Thyroid gland (tissue), 4 donors: Measurements from ENCODE around the gene BCR. TPM values are rescaled to one million over a fixed set of nuclear protein-coding genes. Genes with fewer than 3 reads are reported as not detected.

Experiments
- DNase-seq, 2 donors: peaks; one replicate each; pipeline ENCODE4 v3.0.0-alpha.2; 2019
- H3K27ac ChIP-seq, 3 donors: fragments of 200-600 bp; sonication (generic); 1 replicate in 2 of 3; 2 replicates in 1 of 3; pipeline ENCODE4 v1.5.1; 2016 to 2019; ENCODE audit warnings: mild to moderate bottlenecking in 1 of 3, moderate library complexity in 1 of 3
- H3K27me3 ChIP-seq: fragments of 200-600 bp; sonication (generic); one replicate; pipeline ENCODE4 v1.5.1; 2019
- H3K36me3 ChIP-seq, 2 donors: fragments of 200-600 bp; sonication (generic); one replicate each; pipeline ENCODE4 v1.5.1; 2016 to 2019
- H3K4me1 ChIP-seq, 2 donors: fragments of 200-600 bp; sonication (generic); one replicate each; pipeline ENCODE4 v1.5.1; 2017 to 2019
- H3K4me3 ChIP-seq, 3 donors: fragments of 200-600 bp; sonication (generic); replicated peaks in 1 of 3; 1 replicate in 2 of 3; 2 replicates in 1 of 3; pipeline ENCODE4 v1.5.1; 2016; ENCODE audit warnings: mild to moderate bottlenecking in 1 of 3
- H3K9me3 ChIP-seq: fragments of 200-600 bp; sonication (generic); one replicate; pipeline ENCODE4 v1.5.1; 2017
- CTCF ChIP-seq, 6 experiments: fragments of 200-600 bp in 3 of 6; fragments of 450-650 bp in 3 of 6; sonication (generic) in 3 of 6; IDR thresholded peaks; one replicate each; pipeline ENCODE4 v1.5.1; 2016 to 2019; ENCODE audit warnings: antibody characterized with exemption in 6 of 6, mild to moderate bottlenecking in 2 of 6, inconsistent platforms in 1 of 6, moderate library complexity in 1 of 6
- POLR2A ChIP-seq, 2 donors: fragments of 450-650 bp; IDR thresholded peaks; one replicate each; pipeline ENCODE4 v1.6.1; 2017; ENCODE audit warnings: antibody characterized with exemption in 2 of 2, mild to moderate bottlenecking in 2 of 2, moderate library complexity in 1 of 2
- WGBS, 2 donors: methylation state at CpG; one replicate each; pipeline ENCODE4 v1.1.5; 2017; 5-methylcytosine and 5-hydroxymethylcytosine counted together
- intact Hi-C: fragments of 100-400 bp; cut with DNase I; formaldehyde crosslinking; loops from one replicate; pipeline ENCODE4 v1.15.1; 2023
- total RNA-seq, 4 donors: library from RNA; depleted of rRNA; stranded (reverse); fragments of >200 nt; gene quantifications; one replicate each; pipeline ENCODE4 v1.2.3, GENCODE V29; 2016

The BCR gene
- total RNA-seq, 4 donors from 2014 or later, result 80.1 to 127 (median 87.7) TPM

DNA sequence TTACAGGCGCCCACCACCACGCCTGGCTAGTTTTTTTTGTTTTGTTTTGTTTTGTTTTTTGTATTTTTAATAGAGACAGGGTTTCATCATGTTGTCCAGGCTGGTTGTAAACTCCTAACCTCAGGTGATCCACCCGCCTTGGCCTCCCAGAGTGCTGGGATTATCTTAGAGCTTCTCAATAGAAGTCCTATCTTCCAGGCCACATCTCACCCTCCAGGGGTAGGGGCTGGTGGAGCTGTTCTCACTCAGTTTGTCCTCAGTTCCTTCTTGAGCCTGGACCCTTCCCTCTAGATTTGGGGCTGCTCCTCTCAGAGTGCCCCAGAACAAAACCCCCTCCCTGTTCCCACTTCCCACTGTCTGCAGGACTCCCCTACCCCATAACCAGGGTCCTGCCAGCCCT is 31.3 kb downstream of the BCR start:
- DNase-seq, result no peak
- Histone ChIP-seq H3K4me1 (peaks cover 58 to 82% of the 10 kb centered on the region in 2 donors), H3K27ac (no peak overlapping the region), H3K4me3 (no peak overlapping the region), H3K27me3 (no peaks in the 10 kb centered on the region), H3K9me3 (no peaks in the 10 kb centered on the region), H3K36me3 (no peaks in the 10 kb centered on the region)
- no peak for TF ChIP-seq POLR2A (IDR thresholded peaks at IDR 0.05)
- intact Hi-C loops, result no loop called here
- 100% methylated on average over 3 of the region's 3 CpGs for WGBS, 2 donors

DNA sequence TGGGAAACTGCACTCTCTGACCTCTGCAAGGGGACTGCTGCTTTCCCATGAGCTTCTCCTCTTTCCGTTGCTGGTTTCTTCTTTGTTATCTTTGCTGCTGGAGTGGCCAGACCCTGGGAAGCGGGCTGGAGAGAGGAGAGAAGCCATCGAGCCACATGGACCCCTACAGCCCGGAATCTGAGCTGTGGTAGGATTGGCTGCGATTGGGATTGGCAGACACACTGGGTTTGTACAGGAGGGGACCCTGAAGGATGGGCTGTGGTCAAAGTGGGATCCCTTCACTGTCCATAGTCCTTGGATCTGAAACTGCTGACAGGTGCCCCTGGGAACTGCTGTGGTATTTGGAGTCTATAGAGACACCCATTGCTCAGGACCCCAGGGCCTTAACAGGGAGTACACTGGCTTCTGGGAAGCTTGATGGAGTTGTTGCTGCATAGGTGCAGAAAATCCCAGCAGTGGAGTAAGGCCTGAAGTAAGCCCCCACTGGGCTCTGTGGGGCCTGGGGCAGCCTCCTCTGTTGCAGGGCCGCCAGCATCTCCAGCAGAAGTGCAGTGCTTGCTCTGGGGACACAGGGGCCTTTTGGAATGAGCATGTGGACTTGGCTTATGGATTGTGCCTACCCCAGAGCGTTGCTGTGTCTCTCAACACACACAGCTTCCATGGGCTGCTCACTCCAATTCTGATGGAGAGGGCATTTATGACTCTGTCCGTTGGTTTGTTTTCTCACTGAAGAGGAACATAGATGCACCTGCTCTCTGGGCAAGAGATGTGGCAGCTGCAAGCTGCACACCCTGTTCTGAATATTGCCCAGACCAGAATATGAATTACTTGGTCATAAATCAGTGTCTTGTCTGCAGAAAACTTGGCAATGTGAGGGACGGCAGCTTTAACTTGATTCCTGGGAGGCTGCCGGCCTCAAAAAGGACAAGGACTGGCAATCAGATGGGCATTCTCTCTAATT is 32.0 kb downstream of the BCR start:
- intact Hi-C loops, result no loop called here
- Histone ChIP-seq H3K36me3 (no peaks in the 10 kb centered on the region), H3K4me3 (no peak overlapping the region), H3K27ac (peak overlapping the region in 1 of 3 donors; percentile 25), H3K27me3 (no peaks in the 10 kb centered on the region), H3K9me3 (no peaks in the 10 kb centered on the region), H3K4me1 (peaks cover 59 to 85% of the 10 kb centered on the region in 2 donors)
- WGBS, 2 donors, result 68 to 76% methylated on average over 9 to 10 of the region's 10 CpGs
- DNase-seq, result peak in 1 of 2 donors; percentile 4
- TF ChIP-seq CTCF (IDR thresholded peaks at IDR 0.05), result no peak
- TF ChIP-seq POLR2A (IDR thresholded peaks at IDR 0.05), result no peak

DNA sequence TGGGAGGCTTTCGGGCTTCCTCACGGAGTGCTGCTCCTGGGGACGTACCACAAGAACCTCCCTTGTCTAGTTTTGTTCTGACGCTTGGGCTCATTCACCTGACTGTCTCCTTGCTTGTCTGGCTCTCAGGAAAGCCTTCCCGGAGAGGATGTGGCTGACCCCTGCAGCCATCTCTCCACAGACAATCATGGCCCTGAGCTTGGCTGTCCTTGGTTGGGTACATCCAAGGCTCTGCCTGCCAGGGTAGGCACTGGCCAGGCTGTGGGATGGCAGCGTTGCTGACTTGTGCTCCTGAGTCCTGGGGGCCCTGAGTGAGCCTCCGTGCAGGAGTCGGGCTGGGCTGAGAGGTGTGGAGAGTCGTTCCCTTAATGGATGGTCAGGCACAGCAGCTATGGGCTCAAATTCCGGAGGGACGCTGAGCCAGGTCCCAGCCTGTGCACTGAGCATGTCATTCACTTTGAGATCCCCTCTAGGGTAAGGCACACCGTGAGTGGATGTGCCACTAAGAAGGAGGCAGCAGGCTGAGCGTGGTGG is 32.8 kb downstream of the BCR start:
- H3K27me3 ChIP-seq, result no peaks in the 10 kb centered on the region
- H3K27ac ChIP-seq, result peak overlapping the region in 1 of 3 donors; percentile 25
- TF ChIP-seq POLR2A (IDR thresholded peaks at IDR 0.05) (no peak), CTCF (IDR thresholded peaks at IDR 0.05) (no peak)
- DNase-seq, result no peak
- H3K36me3 ChIP-seq, result no peaks in the 10 kb centered on the region
- no peak overlapping the region for H3K4me3 ChIP-seq
- H3K9me3 ChIP-seq, result no peaks in the 10 kb centered on the region
- intact Hi-C loops, result no loop called here
- H3K4me1 ChIP-seq, result peaks cover 61 to 85% of the 10 kb centered on the region in 2 donors
- WGBS, 2 donors, result 69 to 78% methylated on average over 13 of the region's 13 CpGs

GRCh38 chr22:23213581-23214334 is 33.4 kb downstream of the BCR start:
- no peak for TF ChIP-seq POLR2A (IDR thresholded peaks at IDR 0.05)
- no peak for TF ChIP-seq CTCF (IDR thresholded peaks at IDR 0.05)
- no peak overlapping the region for H3K4me3 ChIP-seq
- WGBS, 2 donors, result 79 to 82% methylated on average over 11 of the region's 11 CpGs

GRCh38 chr22:23214398-23214797 is 34.1 kb downstream of the BCR start:
- H3K36me3 ChIP-seq, result no peaks in the 10 kb centered on the region
- TF ChIP-seq POLR2A (IDR thresholded peaks at IDR 0.05), result no peak
- no peak for TF ChIP-seq CTCF (IDR thresholded peaks at IDR 0.05)
- 93 to 95% methylated on average over 9 of the region's 9 CpGs for WGBS, 2 donors
- intact Hi-C loops, result no loop called here
- H3K4me3 ChIP-seq, result no peak overlapping the region
- H3K27me3 ChIP-seq, result no peaks in the 10 kb centered on the region
- peak overlapping the region in 2 of 3 donors; percentile 1 to 27 for H3K27ac ChIP-seq
- no peaks in the 10 kb centered on the region for H3K9me3 ChIP-seq
- H3K4me1 ChIP-seq, result peaks cover 61 to 86% of the 10 kb centered on the region in 2 donors
- no peak for DNase-seq

More at GRCh38 chr22:23213581-23214334, 33.4 kb downstream of the BCR start:
- intact Hi-C loops, result no loop called here
- H3K27ac ChIP-seq, result peak overlapping the region in 2 of 3 donors; percentile 1 to 27
- no peaks in the 10 kb centered on the region for H3K27me3 ChIP-seq
- peaks cover 61 to 85% of the 10 kb centered on the region in 2 donors for H3K4me1 ChIP-seq
- H3K36me3 ChIP-seq, result no peaks in the 10 kb centered on the region
- no peaks in the 10 kb centered on the region for H3K9me3 ChIP-seq
- no peak for DNase-seq
